H9 (cell line): ENCODE results near the gene FKTN. TPM values are rescaled to one million over a fixed set of nuclear protein-coding genes. Genes with fewer than 3 reads are reported as not detected.

ENCODE experiments used
- DNase-seq: peaks from one replicate; pipeline ENCODE4 v3.0.0-alpha.2; 2017
- H2AFZ ChIP-seq: one replicate; pipeline ENCODE4 v1.6.1; 2013; ENCODE audit warnings: mild to moderate bottlenecking, low read length, control low read depth, moderate library complexity
- H2AK5ac ChIP-seq: 2 replicates; pipeline ENCODE4 v1.6.1; 2013; ENCODE audit warnings: low read length, control low read depth, mixed read lengths; ENCODE audit not compliant: insufficient read length
- H2BK120ac ChIP-seq: one replicate; pipeline ENCODE4 v1.6.1; 2013; ENCODE audit warnings: low read depth, mild to moderate bottlenecking, low read length, control low read depth, inconsistent platforms; ENCODE audit not compliant: poor library complexity, severe bottlenecking
- H2BK12ac ChIP-seq: 2 replicates; pipeline ENCODE4 v1.6.1; 2013; ENCODE audit warnings: low read length, control low read depth, mixed read lengths, low read depth; ENCODE audit not compliant: insufficient read length
- H2BK15ac ChIP-seq: 2 replicates; pipeline ENCODE4 v1.6.1; 2013; ENCODE audit warnings: low read depth, low read length, control low read depth
- H2BK20ac ChIP-seq: one replicate; pipeline ENCODE4 v1.6.1; 2013; ENCODE audit warnings: low read depth, mild to moderate bottlenecking, low read length, control low read depth, inconsistent platforms; ENCODE audit not compliant: poor library complexity, severe bottlenecking
- H2BK5ac ChIP-seq: 2 replicates; pipeline ENCODE4 v1.6.1; 2013; ENCODE audit warnings: low read length, control low read depth, mixed read lengths; ENCODE audit not compliant: insufficient read length
- H3K14ac ChIP-seq: 2 replicates; pipeline ENCODE4 v1.6.1; 2013; ENCODE audit warnings: low read length, control low read depth; ENCODE audit not compliant: insufficient read depth
- H3K18ac ChIP-seq: 2 replicates; pipeline ENCODE4 v1.6.1; 2013; ENCODE audit warnings: low read depth, mild to moderate bottlenecking, mixed read lengths, low read length, control low read depth; ENCODE audit not compliant: insufficient read length
- H3K23ac ChIP-seq: 2 replicates; pipeline ENCODE4 v1.6.1; 2013; ENCODE audit warnings: low read length, control low read depth, mixed read lengths, low read depth; ENCODE audit not compliant: insufficient read length
- H3K23me2 ChIP-seq: 2 replicates; pipeline ENCODE4 v1.6.1; 2013; ENCODE audit warnings: low read depth, mild to moderate bottlenecking, mixed read lengths, low read length, control low read depth; ENCODE audit not compliant: insufficient read length, poor library complexity, severe bottlenecking
- H3K27ac ChIP-seq: 2 replicates; pipeline ENCODE4 v1.5.1; 2013; ENCODE audit warnings: low read length, control low read depth, mixed read lengths, low read depth; ENCODE audit not compliant: insufficient read length
- H3K27me3 ChIP-seq: 2 replicates; pipeline ENCODE4 v1.6.1; 2013; ENCODE audit warnings: low read length, control low read depth, inconsistent platforms; ENCODE audit not compliant: insufficient read depth
- H3K4ac ChIP-seq: 2 replicates; pipeline ENCODE4 v1.6.1; 2013; ENCODE audit warnings: low read depth, mild to moderate bottlenecking, control low read depth, inconsistent platforms, low read length, moderate library complexity
- H3K4me1 ChIP-seq: 2 replicates; pipeline ENCODE4 v1.6.1; 2013; ENCODE audit warnings: low read length, control low read depth, inconsistent platforms; ENCODE audit not compliant: insufficient read depth
- H3K4me2 ChIP-seq: 2 replicates; pipeline ENCODE4 v1.6.1; 2013; ENCODE audit warnings: low read length, control low read depth, mixed read lengths; ENCODE audit not compliant: insufficient read length, insufficient read depth
- H3K56ac ChIP-seq: 2 replicates; pipeline ENCODE4 v1.6.1; 2013; ENCODE audit warnings: low read depth, mild to moderate bottlenecking, mixed read lengths, low read length, control low read depth; ENCODE audit not compliant: insufficient read length
- H3K79me1 ChIP-seq: 2 replicates; pipeline ENCODE4 v1.6.1; 2013; ENCODE audit warnings: low read depth, mild to moderate bottlenecking, moderate library complexity, low read length, control low read depth, inconsistent platforms; ENCODE audit not compliant: insufficient read depth, poor library complexity, severe bottlenecking
- H3K79me2 ChIP-seq: 2 replicates; pipeline ENCODE4 v1.6.1; 2013; ENCODE audit warnings: low read length, control low read depth, inconsistent platforms; ENCODE audit not compliant: insufficient read depth
- H3K9ac ChIP-seq: 2 replicates; pipeline ENCODE4 v1.6.1; 2013; ENCODE audit warnings: low read length, control low read depth, mixed read lengths; ENCODE audit not compliant: insufficient read length; ENCODE audit errors: extremely low read depth
- H3K9me3 ChIP-seq: one replicate; pipeline ENCODE4 v1.6.1; 2013; ENCODE audit warnings: low read depth, low read length, inconsistent platforms; ENCODE audit not compliant: control insufficient read depth
- H3T11ph ChIP-seq: one replicate; pipeline ENCODE4 v1.6.1; 2013; ENCODE audit warnings: mild to moderate bottlenecking, low read length, control low read depth, inconsistent platforms
- H4K20me1 ChIP-seq: one replicate; pipeline ENCODE4 v1.6.1; 2013; ENCODE audit not compliant: control insufficient read depth, insufficient read length, insufficient read depth
- H4K5ac ChIP-seq: 2 replicates; pipeline ENCODE4 v1.6.1; 2013; ENCODE audit warnings: low read depth, mild to moderate bottlenecking, mixed read lengths, low read length, control low read depth; ENCODE audit not compliant: insufficient read length
- H4K8ac ChIP-seq: replicated peaks from 2 replicates; pipeline ENCODE4 v1.6.1; 2013; ENCODE audit warnings: low read length, control low read depth, mixed read lengths, low read depth; ENCODE audit not compliant: insufficient read length
- H4K91ac ChIP-seq: 2 replicates; pipeline ENCODE4 v1.6.1; 2013; ENCODE audit warnings: low read depth, mild to moderate bottlenecking, moderate library complexity, mixed read lengths, low read length, control low read depth; ENCODE audit not compliant: insufficient read length
- H3K27ac Mint-ChIP-seq, 3 experiments: 2 replicates in 2 of 3; 3 replicates in 1 of 3; pipeline ENCODE4 v1.8.0; 2020 to 2021; ENCODE audit warnings: mixed read lengths in 3 of 3, mild to moderate bottlenecking in 1 of 3, moderate library complexity in 1 of 3
- H3K27me3 Mint-ChIP-seq: 2 replicates; pipeline ENCODE4 v1.8.0; 2021; ENCODE audit warnings: low read depth, mild to moderate bottlenecking, moderate library complexity, mixed read lengths
- H3K36me3 Mint-ChIP-seq, 3 experiments: 2 replicates in 2 of 3; 3 replicates in 1 of 3; pipeline ENCODE4 v1.8.0; 2020 to 2021; ENCODE audit warnings: low read depth in 3 of 3, mixed read lengths in 3 of 3; ENCODE audit not compliant: insufficient read depth in 1 of 3
- H3K4me1 Mint-ChIP-seq, 2 experiments: 2 replicates each; pipeline ENCODE4 v1.8.0; 2020; ENCODE audit warnings: mixed read lengths in 2 of 2
- H3K4me3 Mint-ChIP-seq, 2 experiments: 2 replicates in 1 of 2; 3 replicates in 1 of 2; pipeline ENCODE4 v1.8.0; 2020 to 2021; ENCODE audit warnings: mild to moderate bottlenecking in 2 of 2, mixed read lengths in 2 of 2, moderate library complexity in 1 of 2
- H3K9me3 Mint-ChIP-seq, 2 experiments: 2 replicates in 1 of 2; 3 replicates in 1 of 2; pipeline ENCODE4 v1.8.0; 2020; ENCODE audit warnings: mild to moderate bottlenecking in 2 of 2, mixed read lengths in 2 of 2, moderate library complexity in 1 of 2
- WGBS: extraction: QIAGEN DNeasy Blood & Tissue Kit; methylation state at CpG from one replicate; pipeline ENCODE4 v1.1.7; 2013; ENCODE audit warnings: missing lambda C conversion rate, low lambda C conversion rate, mixed read lengths; ENCODE audit not compliant: insufficient read length; ENCODE audit errors: extremely low coverage; 5-methylcytosine and 5-hydroxymethylcytosine counted together
- total RNA-seq: library from RNA; stranded (reverse); gene quantifications from 2 replicates; pipeline ENCODE4 v1.2.1, GENCODE V29; 2021
- TF ChIP-seq, protein P1 (sequence below): fragments of 200-600 bp; sonication (generic); conservative IDR thresholded peaks from 3 replicates; pipeline ENCODE4 v1.8.0; 2021; ENCODE audit warnings: antibody characterized with exemption, mild to moderate bottlenecking

The FKTN gene
- total RNA-seq, 1 experiment from 2014 or later = 14.3 TPM

DNA sequence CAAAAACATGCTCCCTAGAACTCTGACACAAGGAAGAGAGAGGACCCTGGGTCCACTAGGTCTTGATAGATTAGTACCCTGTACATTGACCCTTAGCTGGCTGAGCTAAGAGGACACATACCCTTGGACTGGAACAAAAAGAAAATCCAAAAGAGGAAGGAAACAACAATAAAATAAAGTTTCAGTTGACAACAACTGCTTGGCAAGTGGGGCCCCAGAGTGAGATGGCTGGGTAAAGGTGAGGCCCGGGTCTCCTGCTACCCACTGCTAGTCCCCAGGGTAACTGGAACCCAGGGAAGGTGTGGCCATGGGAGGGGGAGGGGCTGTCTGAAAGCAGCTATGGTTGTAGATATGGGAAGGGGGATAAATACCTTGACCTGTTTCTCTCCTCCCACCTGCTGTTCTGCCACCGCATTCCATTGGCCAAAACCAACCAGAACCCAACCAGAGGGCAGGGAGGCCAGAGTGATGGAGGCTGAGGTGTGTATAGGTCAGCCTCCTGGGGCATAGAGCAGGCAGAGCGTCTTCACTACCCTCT is 116.0 kb downstream of the FKTN start:
- no peak overlapping the region for H3K56ac ChIP-seq
- H2BK12ac ChIP-seq = no peak overlapping the region
- Mint-ChIP-seq H3K36me3 (no peaks in the 10 kb centered on the region), H3K4me3 (no peak overlapping the region), H3K9me3 (no peaks in the 10 kb centered on the region), H3K27ac (no peak overlapping the region), H3K27me3 (no peaks in the 10 kb centered on the region), H3K4me1 (peaks cover 28 to 56% of the 10 kb centered on the region in 2 experiments)
- H3K9ac ChIP-seq = no peak overlapping the region
- H4K8ac ChIP-seq = no peak overlapping the region
- H3K14ac ChIP-seq = no peak overlapping the region
- no peak overlapping the region for H3K4me2 ChIP-seq
- no peaks in the 10 kb centered on the region for H3K79me1 ChIP-seq
- no peaks in the 10 kb centered on the region for H3K27me3 ChIP-seq
- H4K20me1 ChIP-seq = no peaks in the 10 kb centered on the region
- H3K79me2 ChIP-seq = no peaks in the 10 kb centered on the region
- H3K27ac ChIP-seq = no peak overlapping the region
- TF ChIP-seq, protein P1, sequence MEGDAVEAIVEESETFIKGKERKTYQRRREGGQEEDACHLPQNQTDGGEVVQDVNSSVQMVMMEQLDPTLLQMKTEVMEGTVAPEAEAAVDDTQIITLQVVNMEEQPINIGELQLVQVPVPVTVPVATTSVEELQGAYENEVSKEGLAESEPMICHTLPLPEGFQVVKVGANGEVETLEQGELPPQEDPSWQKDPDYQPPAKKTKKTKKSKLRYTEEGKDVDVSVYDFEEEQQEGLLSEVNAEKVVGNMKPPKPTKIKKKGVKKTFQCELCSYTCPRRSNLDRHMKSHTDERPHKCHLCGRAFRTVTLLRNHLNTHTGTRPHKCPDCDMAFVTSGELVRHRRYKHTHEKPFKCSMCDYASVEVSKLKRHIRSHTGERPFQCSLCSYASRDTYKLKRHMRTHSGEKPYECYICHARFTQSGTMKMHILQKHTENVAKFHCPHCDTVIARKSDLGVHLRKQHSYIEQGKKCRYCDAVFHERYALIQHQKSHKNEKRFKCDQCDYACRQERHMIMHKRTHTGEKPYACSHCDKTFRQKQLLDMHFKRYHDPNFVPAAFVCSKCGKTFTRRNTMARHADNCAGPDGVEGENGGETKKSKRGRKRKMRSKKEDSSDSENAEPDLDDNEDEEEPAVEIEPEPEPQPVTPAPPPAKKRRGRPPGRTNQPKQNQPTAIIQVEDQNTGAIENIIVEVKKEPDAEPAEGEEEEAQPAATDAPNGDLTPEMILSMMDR = no peak
- no peak overlapping the region for H3T11ph ChIP-seq
- H2BK20ac ChIP-seq = no peak overlapping the region
- H3K18ac ChIP-seq = no peak overlapping the region
- H3K4me1 ChIP-seq = no peaks in the 10 kb centered on the region
- no peaks in the 10 kb centered on the region for H3K9me3 ChIP-seq
- H3K4ac ChIP-seq = no peak overlapping the region
- H2BK5ac ChIP-seq = no peak overlapping the region
- H2BK120ac ChIP-seq = no peak overlapping the region
- H2BK15ac ChIP-seq = no peak overlapping the region
- H3K23ac ChIP-seq = no peak overlapping the region
- H4K5ac ChIP-seq = no peak overlapping the region
- no peaks in the 10 kb centered on the region for H3K23me2 ChIP-seq
- peak; percentile 46 for DNase-seq
- no peak overlapping the region for H4K91ac ChIP-seq
- no peak overlapping the region for H2AFZ ChIP-seq
- WGBS = no CpG with 5 or more reads among the region's 3 CpGs
- H2AK5ac ChIP-seq = no peak overlapping the region
